Right lung (tissue), 5 donors: ENCODE results near the gene PYGL. TPM values are rescaled to one million over a fixed set of nuclear protein-coding genes. Genes with fewer than 3 reads are reported as not detected.
"Not testable (repeated sequence)": the region's sequence is repeated elsewhere in the genome, so short reads cannot be mapped to it uniquely, and the experiment has no call there.

Experiments
- DNase-seq, 2 donors: peaks; one replicate each; pipeline ENCODE4 v3.0.0-alpha.2; 2013
- polyA plus RNA-seq, 5 donors: library from polyadenylated mRNA; unstranded; fragments of 120-200 nt; gene quantifications; one replicate each; pipeline versions ENCODE4 v1.2.1 to v1.2.3, GENCODE V29; 2013; ENCODE audit warnings: inconsistent platforms in 1 of 5, low replicate concordance in 1 of 5; ENCODE audit not compliant: insufficient read length in 5 of 5, insufficient read depth in 1 of 5

PYGL gene
- polyA plus RNA-seq, 5 donors: 12.7 to 21.2 (median 18.1) TPM

GRCh38 chr14:50928002-50928635 lies 16.2 kb downstream of the PYGL start:
- DNase-seq: no peak

GRCh38 chr14:50926851-50927386 lies 17.4 kb downstream of the PYGL start:
- no peak for DNase-seq

GRCh38 chr14:50924843-50925242 lies 19.4 kb downstream of the PYGL start:
- DNase-seq: no peak

- DNase-seq: no peak
Observed at GRCh38 chr14:50924236-50924635, 20.0 kb downstream of the PYGL start.

GRCh38 chr14:50922803-50923202 lies 21.5 kb downstream of the PYGL start:
- no peak for DNase-seq

- DNase-seq: no peak
Observed at GRCh38 chr14:50920482-50921230, 23.6 kb downstream of the PYGL start.

- not testable (repeated sequence) for DNase-seq
Observed at GRCh38 chr14:50919524-50919923, 24.8 kb downstream of the PYGL start.

- no peak for DNase-seq
Observed at GRCh38 chr14:50917449-50917848, 26.8 kb downstream of the PYGL start.

GRCh38 chr14:50910495-50911420 lies 33.5 kb downstream of the PYGL start:
- no peak for DNase-seq

GRCh38 chr14:50906326-50907065 lies 37.8 kb downstream of the PYGL start:
- DNase-seq: no peak

- DNase-seq: no peak
Observed at GRCh38 chr14:50904719-50905118, 39.6 kb downstream of the PYGL start.

GRCh38 chr14:50901361-50901760 lies 42.9 kb downstream of the PYGL start:
- no peak for DNase-seq

- no peak for DNase-seq
Observed at GRCh38 chr14:50897658-50898175, 46.6 kb downstream of the PYGL start.

- not testable (repeated sequence) for DNase-seq
Observed at GRCh38 chr14:50897005-50897404, 47.3 kb downstream of the PYGL start.

GRCh38 chr14:50896421-50896820 lies 47.9 kb downstream of the PYGL start:
- not testable (repeated sequence) for DNase-seq

GRCh38 chr14:50892255-50892654 lies 52.0 kb downstream of the PYGL start:
- DNase-seq: no peak

GRCh38 chr14:50887476-50887875 lies 56.8 kb downstream of the PYGL start:
- DNase-seq: no peak

- no peak for DNase-seq
Observed at GRCh38 chr14:50883827-50884197, 60.5 kb downstream of the PYGL start.

GRCh38 chr14:50882932-50883826 lies 61.1 kb downstream of the PYGL start:
- DNase-seq: no peak
